Progenitor cell of endocrine pancreas (in vitro differentiated cells): ENCODE data around the gene ANKMY1. TPM values are rescaled to one million over a fixed set of nuclear protein-coding genes. Genes with fewer than 3 reads are reported as not detected.
A peak's percentile ranks its signal among the peaks of the same experiment; 100 is the strongest.
"Not testable (repeated sequence)": the region's sequence is repeated elsewhere in the genome, so short reads cannot be mapped to it uniquely, and the experiment has no call there.

Source experiments
- DNase-seq: peaks from one replicate; pipeline ENCODE4 v3.0.0; 2021; ENCODE audit warnings: low spot score; ENCODE audit not compliant: unreplicated experiment
- H3K27ac Mint-ChIP-seq: 2 replicates; pipeline ENCODE4 v1.8.0; 2021; ENCODE audit warnings: mild to moderate bottlenecking, moderate library complexity, mixed read lengths
- H3K27me3 Mint-ChIP-seq: 2 replicates; pipeline ENCODE4 v1.8.0; 2021; ENCODE audit warnings: mixed read lengths
- H3K36me3 Mint-ChIP-seq: 2 replicates; pipeline ENCODE4 v1.8.0; 2022; ENCODE audit warnings: mixed read lengths; ENCODE audit not compliant: insufficient read depth
- H3K4me1 Mint-ChIP-seq: 2 replicates; pipeline ENCODE4 v1.8.0; 2021; ENCODE audit warnings: low read depth, mixed read lengths
- H3K4me3 Mint-ChIP-seq: 2 replicates; pipeline ENCODE4 v1.8.0; 2021; ENCODE audit warnings: low read depth, mild to moderate bottlenecking, moderate library complexity, mixed read lengths
- H3K9me3 Mint-ChIP-seq: 2 replicates; pipeline ENCODE4 v1.8.0; 2021; ENCODE audit warnings: low read depth, mixed read lengths
- total RNA-seq: library from RNA; stranded (reverse); gene quantifications from 2 replicates; pipeline ENCODE4 v1.2.1, GENCODE V29; 2021
- TF ChIP-seq, protein P1 (sequence below): fragments of 200-600 bp; sonication (generic); IDR thresholded peaks from one replicate; pipeline ENCODE4 v1.5.0; 2021; ENCODE audit warnings: antibody characterized with exemption, mild to moderate bottlenecking; ENCODE audit not compliant: unreplicated experiment

ANKMY1 gene
- total RNA-seq, 1 donor from 2014 or later = 29.2 TPM

- Mint-ChIP-seq H3K27me3 (no peaks in the 10 kb centered on the region), H3K36me3 (peaks cover 13% of the 10 kb centered on the region), H3K4me1 (no peaks in the 10 kb centered on the region), H3K27ac (no peak overlapping the region), H3K4me3 (no peak overlapping the region), H3K9me3 (peaks cover 6% of the 10 kb centered on the region)
- TF ChIP-seq, protein P1, sequence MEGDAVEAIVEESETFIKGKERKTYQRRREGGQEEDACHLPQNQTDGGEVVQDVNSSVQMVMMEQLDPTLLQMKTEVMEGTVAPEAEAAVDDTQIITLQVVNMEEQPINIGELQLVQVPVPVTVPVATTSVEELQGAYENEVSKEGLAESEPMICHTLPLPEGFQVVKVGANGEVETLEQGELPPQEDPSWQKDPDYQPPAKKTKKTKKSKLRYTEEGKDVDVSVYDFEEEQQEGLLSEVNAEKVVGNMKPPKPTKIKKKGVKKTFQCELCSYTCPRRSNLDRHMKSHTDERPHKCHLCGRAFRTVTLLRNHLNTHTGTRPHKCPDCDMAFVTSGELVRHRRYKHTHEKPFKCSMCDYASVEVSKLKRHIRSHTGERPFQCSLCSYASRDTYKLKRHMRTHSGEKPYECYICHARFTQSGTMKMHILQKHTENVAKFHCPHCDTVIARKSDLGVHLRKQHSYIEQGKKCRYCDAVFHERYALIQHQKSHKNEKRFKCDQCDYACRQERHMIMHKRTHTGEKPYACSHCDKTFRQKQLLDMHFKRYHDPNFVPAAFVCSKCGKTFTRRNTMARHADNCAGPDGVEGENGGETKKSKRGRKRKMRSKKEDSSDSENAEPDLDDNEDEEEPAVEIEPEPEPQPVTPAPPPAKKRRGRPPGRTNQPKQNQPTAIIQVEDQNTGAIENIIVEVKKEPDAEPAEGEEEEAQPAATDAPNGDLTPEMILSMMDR = no peak
- DNase-seq = no peak
Observed at GRCh38 chr2:240499309-240500301, 58.2 kb downstream of the ANKMY1 start.

GRCh38 chr2:240498958-240499260 lies 58.9 kb downstream of the ANKMY1 start:
- Mint-ChIP-seq H3K4me1 (no peaks in the 10 kb centered on the region), H3K27me3 (no peaks in the 10 kb centered on the region), H3K27ac (no peak overlapping the region), H3K9me3 (peaks cover 6% of the 10 kb centered on the region), H3K36me3 (peaks cover 16% of the 10 kb centered on the region), H3K4me3 (no peak overlapping the region)
- TF ChIP-seq, protein P1 = no peak
- no peak for DNase-seq

DNA sequence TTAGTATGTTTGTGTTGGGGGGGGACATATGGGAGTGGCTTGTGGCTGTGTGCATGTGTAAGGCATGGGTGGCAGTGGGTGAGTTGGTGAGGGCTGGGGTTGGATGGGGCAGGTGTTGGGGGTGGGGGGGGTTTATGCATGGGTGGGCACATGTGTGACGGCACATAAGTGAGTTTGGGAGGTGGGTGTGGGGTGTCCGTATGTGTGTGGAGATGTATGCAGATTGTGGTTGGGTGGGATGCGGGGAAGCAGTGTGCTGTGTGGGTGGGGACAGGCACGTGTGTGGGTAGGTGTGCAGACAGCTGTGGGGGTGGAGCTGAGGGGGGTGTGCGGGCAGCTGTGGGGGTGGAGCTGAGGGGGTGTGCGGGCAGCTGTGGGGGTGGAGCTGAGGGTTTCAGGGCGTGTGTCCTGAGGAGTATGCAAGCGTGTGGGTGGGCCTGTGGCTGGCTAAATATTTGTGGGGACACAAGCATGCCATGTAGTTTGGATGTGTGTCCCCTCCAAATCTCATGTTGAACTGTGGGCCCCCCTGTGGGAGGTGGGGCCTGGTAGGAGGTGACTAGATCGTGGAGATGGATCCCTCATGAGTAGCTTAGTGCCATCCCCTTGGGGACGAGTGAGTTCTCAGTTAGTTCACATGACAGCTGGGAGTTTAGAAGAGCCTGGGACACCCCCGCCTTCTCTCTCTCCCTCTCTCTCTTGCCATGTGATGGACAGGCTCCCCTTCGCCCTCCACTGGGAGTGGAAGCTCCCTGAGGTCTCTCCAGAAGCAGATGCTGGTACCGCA lies 59.4 kb downstream of the ANKMY1 start:
- H3K9me3 Mint-ChIP-seq = peaks cover 9% of the 10 kb centered on the region
- no peak for DNase-seq
- peaks cover 21% of the 10 kb centered on the region for H3K36me3 Mint-ChIP-seq
- no peaks in the 10 kb centered on the region for H3K27me3 Mint-ChIP-seq
- no peaks in the 10 kb centered on the region for H3K4me1 Mint-ChIP-seq
- TF ChIP-seq, protein P1 = no peak
- no peak overlapping the region for H3K4me3 Mint-ChIP-seq
- H3K27ac Mint-ChIP-seq = no peak overlapping the region

DNA sequence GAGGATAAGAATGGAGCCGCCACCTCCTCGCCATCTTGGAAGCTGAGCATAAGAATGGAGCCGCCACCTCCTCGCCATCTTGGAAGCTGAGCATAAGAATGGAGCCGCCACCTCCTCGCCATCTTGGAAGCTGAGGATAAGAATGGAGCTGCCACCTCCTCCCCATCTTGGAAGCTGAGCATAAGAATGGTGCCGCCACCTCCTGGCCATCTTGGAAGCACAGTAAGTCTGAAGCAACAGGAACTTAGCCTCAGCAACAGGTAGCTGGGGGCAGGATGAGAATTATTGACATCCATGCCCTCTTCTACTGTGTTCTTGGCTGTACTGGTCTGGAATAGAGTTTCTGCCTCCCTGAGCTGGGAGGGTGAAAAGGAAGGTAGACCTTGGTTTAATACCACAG lies 60.7 kb downstream of the ANKMY1 start:
- H3K4me3 Mint-ChIP-seq, H3K27ac Mint-ChIP-seq, H3K4me1 Mint-ChIP-seq, DNase-seq, H3K27me3 Mint-ChIP-seq: not testable (repeated sequence)
- TF ChIP-seq, protein P1 = peak; percentile 9
- peaks cover 14% of the 10 kb centered on the region for H3K9me3 Mint-ChIP-seq
- peaks cover 25% of the 10 kb centered on the region for H3K36me3 Mint-ChIP-seq

DNA sequence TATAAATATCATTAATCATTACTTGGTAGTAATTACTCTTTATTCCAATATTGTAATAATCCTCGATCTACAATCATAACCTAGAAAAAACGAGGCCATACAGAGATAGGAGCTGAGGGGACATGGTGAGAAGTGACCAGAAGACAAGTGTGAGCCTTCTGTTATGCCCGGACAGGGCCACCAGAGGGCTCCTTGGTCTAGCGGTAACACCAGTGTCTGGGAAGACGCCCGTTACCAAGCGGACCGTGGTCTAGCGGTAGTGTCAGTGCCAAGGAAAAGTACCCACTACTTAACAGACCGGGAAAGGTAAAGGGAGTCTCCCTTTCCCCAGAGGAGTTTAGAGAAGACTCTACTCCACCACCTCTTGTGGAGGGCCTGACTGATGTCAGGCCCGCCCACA lies 62.8 kb downstream of the ANKMY1 start:
- Mint-ChIP-seq H3K36me3 (peaks cover 27% of the 10 kb centered on the region), H3K9me3 (peaks cover 31% of the 10 kb centered on the region)
- DNase-seq, H3K4me3 Mint-ChIP-seq, H3K27ac Mint-ChIP-seq, H3K4me1 Mint-ChIP-seq, H3K27me3 Mint-ChIP-seq: not testable (repeated sequence)
- TF ChIP-seq, protein P1 = peak; percentile 33
